GM13977 (cell line): Measurements from ENCODE around the gene PDIA6.

ENCODE experiments used
- DNase-seq: peaks from one replicate; pipeline ENCODE4 v3.0.0; 2012; ENCODE audit warnings: low spot score
- in situ Hi-C: fragments of 300-500 bp; cut with MboI; formaldehyde crosslinking; loops from one replicate; pipeline ENCODE4 v1.12.0; 2022; ENCODE audit warnings: low sequenced_read_pairs, low pct_unique_long_range_greater_than_20kb, mixed read lengths, inconsistent platforms; ENCODE audit not compliant: unreplicated experiment
- TF ChIP-seq, protein P1 (sequence below): IDR thresholded peaks from 2 replicates; pipeline ENCODE4 v1.5.1; 2012; ENCODE audit warnings: mild to moderate bottlenecking, control low read depth; ENCODE audit not compliant: insufficient read depth; ENCODE audit errors: extremely low read depth, missing control alignments

The PDIA6 gene

DNA sequence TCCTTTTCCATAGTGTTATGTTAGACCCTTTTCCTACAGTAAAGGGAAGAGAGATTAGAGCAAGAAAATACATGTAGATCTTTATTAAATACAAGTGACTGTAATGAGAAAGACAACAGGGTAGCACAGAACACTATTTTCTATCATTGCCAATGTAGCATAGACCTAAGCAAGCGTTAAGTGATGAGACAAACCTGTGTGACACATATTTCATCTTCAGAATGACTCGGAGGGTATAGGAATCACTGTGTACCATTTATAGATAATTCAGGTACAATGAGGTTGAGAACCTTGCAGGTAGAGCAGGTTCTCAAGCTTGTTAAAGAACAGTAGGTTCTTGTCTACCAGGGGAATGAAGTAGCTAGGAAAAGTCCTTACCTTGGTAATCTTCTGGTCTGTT lies 15.9 kb downstream of the PDIA6 start:
- in situ Hi-C loops = no loop called here
- TF ChIP-seq, protein P1, sequence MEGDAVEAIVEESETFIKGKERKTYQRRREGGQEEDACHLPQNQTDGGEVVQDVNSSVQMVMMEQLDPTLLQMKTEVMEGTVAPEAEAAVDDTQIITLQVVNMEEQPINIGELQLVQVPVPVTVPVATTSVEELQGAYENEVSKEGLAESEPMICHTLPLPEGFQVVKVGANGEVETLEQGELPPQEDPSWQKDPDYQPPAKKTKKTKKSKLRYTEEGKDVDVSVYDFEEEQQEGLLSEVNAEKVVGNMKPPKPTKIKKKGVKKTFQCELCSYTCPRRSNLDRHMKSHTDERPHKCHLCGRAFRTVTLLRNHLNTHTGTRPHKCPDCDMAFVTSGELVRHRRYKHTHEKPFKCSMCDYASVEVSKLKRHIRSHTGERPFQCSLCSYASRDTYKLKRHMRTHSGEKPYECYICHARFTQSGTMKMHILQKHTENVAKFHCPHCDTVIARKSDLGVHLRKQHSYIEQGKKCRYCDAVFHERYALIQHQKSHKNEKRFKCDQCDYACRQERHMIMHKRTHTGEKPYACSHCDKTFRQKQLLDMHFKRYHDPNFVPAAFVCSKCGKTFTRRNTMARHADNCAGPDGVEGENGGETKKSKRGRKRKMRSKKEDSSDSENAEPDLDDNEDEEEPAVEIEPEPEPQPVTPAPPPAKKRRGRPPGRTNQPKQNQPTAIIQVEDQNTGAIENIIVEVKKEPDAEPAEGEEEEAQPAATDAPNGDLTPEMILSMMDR = no peak
- DNase-seq = no peak

DNA sequence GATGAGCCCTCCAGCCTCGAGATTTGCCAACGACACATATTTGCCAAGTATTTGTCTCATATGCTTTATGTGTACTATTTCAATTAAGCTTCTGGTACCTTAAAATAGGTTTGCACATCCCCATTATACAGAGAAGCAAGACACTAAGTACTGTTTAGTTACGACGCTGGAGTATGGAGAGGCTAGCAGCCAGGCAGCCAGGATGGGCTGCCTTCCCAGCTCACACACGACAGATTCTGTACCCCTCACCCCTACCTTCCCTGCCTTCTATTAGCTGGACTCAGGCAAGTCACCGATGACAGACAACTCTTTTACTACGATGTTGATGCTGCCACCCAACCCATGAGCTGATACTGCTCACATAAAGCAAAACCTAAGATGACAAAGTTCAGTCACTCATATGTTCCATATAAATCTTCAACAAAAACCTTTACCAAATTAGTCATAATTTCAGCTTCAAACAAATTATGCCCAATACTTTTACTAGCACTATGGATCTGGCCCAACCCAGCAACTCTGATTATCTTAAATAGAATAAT lies 17.0 kb downstream of the PDIA6 start:
- TF ChIP-seq, protein P1 = no peak
- no peak for DNase-seq
- in situ Hi-C loops = no loop called here

DNA sequence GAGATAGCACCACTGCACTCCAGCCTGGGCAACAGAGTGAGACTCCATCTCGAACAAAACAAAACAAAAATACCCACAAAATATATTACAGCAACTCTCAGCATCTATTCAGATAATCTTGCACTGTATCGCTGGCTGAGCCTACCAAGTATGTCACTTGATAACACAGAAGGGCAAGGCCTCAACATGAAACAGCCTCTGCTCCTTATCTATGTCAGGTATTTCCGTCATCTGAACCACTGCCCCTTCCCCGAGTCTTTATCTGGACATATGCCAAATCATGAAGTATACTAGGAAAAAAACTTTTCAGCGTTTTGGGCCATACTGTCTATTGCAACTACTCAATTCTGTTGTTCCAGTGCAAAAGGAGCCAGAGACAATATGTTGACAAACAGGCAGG lies 17.7 kb downstream of the PDIA6 start:
- TF ChIP-seq, protein P1 = no peak
- no peak for DNase-seq
- in situ Hi-C loops = no loop called here

DNA sequence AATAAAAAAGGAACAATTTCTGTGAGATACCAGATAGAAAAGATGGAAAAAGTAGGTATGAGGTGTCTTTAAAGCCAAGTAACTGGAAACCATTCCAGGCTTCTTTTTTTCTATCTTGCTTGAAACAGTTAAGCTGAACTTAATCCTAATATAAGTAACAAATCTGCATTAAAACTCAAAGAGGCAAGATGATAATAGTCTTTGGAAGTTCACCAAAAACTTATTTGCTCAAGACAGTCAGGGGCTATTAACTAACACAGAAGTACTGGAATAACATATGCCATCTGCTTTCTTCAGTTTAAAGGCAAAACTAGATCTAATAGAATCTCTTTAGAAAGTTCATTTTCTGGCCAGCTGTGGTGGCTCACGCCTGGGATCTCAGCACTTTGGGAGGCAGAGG lies 18.8 kb downstream of the PDIA6 start:
- TF ChIP-seq, protein P1 = no peak
- DNase-seq = no peak
- in situ Hi-C loops = no loop called here

DNA sequence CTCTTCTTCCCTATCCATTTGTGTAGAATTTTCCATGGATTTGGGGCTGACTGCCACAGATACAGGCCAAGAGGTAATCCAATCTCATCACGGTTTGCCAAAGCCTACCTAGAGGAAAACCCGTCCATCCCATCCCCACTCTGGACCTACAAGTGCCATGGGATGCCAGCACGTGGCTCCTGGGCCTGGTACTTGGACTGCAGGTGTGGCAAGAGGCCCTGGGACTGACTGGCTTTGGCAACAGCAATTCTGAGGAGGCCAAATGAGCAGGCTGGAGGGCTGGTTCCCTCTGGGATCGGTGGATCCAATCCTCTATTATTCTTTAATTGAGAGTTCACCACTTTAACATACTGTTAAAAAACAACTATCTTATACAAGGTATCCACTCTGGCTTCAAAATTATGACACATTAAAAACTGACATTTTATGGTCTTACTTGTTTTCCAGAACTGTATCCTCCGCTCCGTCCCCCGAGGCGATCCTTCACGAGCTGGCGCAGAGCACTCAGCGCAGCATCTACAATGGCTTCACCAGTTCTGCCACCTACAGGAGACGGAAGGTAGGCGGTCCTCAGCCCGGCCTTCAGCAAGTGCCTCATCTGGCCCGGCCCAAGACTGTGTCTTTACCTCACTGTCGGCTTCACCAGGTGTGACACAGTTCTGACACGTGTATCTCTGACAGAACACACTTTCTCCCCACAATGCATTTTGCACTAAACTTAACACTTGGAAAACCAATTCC lies 19.8 kb downstream of the PDIA6 start:
- TF ChIP-seq, protein P1 = no peak
- no peak for DNase-seq
- in situ Hi-C loops = no loop called here

DNA sequence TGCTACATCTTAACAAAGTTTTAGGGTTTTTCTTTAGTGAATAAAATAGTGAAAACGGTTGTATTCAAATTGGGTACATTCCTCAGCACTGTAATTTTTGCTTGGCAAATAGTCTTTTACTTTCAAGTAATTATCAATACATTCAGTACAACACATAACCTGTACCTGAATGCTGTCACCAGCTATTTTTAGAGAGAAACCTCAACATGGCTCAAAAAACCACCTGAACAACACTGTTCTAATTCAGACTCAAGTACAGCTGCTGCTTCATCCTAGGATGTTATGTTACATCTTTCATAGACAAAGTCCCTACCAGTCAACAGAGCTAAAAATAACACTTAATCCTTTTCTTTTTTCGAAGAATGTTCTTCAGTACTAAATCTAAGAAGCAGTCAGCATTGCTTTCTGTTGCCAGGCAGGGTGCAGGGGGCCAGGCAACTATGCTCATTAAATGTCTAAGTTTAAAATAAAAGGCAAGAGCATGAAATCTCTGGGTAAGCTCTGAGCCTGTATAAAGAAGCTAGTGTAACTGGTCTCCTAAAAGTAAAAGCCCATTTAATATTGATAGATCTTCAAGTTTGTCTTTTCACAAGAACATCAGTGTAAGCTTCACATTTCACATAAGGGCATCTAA lies 20.5 kb downstream of the PDIA6 start:
- in situ Hi-C loops = no loop called here

More for the DNA sequence above, 20.5 kb downstream of the PDIA6 start:
- DNase-seq = no peak
- TF ChIP-seq, protein P1 = no peak
